LNCaP clone FGC (cell line): Measurements from ENCODE around the gene RAB11A.

Source experiments
- DNase-seq: peaks from one replicate; pipeline ENCODE4 v3.0.0-alpha.2; 2011; ENCODE audit warnings: low read depth
- H3K4me3 ChIP-seq: 2 replicates; pipeline ENCODE4 v1.5.1; 2011; ENCODE audit warnings: mild to moderate bottlenecking, low read depth, low read length, control low read depth
- CTCF ChIP-seq: IDR thresholded peaks from 2 replicates; pipeline ENCODE4 v1.5.1; 2012; ENCODE audit warnings: mild to moderate bottlenecking; ENCODE audit not compliant: control insufficient read depth, insufficient read depth; ENCODE audit errors: extremely low read depth

RAB11A gene

GRCh38 chr15:65936282-65936681 is 67.0 kb downstream of the RAB11A start:
- H3K4me3 ChIP-seq: no peak overlapping the region
- DNase-seq: peak; percentile 42
- no peak for TF ChIP-seq CTCF

DNA sequence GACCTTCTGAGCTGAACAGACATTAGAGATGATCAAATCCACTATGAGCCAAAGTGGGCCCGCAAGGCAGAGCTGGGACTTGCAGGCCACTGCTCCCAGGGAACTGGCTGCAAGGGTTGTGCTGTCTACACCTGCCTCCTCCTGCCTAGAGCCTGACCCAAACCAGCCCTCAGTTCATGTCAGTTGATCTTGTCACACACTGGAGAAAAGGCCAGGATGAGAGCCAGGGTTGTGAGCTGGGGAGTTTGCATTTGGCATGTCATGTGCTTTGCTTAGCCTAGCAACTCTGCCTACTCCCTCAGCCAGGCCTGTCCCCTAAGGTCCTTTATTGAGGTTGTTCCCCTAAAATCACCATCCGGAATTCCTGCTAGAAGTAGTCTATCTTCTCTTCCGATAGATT is 67.8 kb downstream of the RAB11A start:
- no peak for TF ChIP-seq CTCF

DNA sequence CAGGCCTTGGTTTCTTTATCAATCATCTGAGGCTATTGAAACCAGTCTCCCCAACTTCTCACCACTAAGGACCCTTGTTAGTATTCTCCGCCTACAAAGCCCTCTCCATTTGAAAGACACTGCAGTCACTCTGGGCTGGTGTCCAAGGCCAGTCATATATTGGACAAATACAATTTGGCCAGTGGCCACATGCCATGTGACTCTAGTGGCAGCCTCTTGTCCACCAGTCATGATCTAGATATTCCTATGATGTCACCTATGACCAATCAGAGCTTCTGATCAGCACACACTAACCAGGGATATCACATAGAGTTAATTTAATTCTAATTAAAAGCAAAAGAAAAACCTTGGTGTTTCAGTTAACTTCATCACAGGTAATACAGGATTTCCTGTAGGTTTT is 68.2 kb downstream of the RAB11A start:
- peak; percentile 66 for DNase-seq
- H3K4me3 ChIP-seq: no peak overlapping the region
- no peak for TF ChIP-seq CTCF

More for the DNA sequence above, 67.8 kb downstream of the RAB11A start:
- DNase-seq: no peak
- no peak overlapping the region for H3K4me3 ChIP-seq

- no peak overlapping the region for H3K4me3 ChIP-seq
- no peak for DNase-seq
- TF ChIP-seq CTCF: no peak
Measured at GRCh38 chr15:65938604-65939003, 69.3 kb downstream of the RAB11A start.

DNA sequence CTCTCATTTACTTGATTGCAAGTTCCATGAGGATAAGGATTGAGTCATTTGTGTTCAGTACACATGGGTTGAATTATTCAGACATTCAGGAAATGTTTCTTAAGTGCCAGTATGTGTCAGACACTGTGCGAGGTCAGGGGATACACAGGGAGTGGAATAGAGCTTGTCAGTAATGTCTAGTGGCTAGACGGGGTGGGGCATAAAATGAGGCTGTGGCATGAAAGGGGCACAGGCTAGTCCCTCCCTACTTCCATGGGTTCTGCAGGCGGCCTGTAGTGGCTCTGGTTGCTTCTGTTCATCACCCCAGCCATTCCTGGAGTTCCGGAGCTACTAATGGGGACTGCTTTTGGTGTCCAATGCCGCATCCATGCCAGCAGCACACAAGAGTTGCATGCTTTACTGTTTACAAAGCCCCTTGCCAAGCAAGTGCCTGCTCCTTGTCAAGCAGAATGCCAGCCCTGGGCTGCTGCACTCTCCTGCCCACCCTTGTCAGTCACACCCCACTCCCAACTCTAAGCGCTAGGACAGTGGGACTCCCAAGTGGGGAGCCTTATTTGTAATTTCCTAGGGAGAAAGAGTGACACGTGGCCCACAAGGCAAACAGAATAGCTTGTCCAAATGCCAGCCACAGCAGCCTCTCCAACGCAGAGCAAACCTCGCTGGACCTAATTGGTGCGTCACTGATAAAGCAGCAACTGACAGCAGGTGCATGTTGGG is 70.8 kb downstream of the RAB11A start:
- H3K4me3 ChIP-seq: no peak overlapping the region
- TF ChIP-seq CTCF: no peak
- no peak for DNase-seq

DNA sequence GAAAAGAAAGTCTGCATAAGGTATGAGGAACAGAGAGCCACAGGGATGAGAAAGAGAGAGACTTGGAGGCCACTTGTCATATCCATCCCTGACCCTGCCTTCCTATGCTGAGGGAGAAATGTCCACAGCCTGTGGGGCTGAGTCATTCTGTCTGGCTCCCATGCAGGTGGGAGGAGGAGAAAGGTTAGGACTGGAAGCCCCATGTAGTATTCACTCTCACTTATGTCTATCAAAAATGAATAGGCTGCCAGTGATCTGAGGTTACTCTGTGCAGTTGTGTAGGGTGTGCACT is 71.3 kb downstream of the RAB11A start:
- DNase-seq: no peak
- TF ChIP-seq CTCF: no peak
- H3K4me3 ChIP-seq: no peak overlapping the region
